Measurements from ENCODE around the gene FLRT2. TPM values are rescaled to one million over a fixed set of nuclear protein-coding genes. Genes with fewer than 3 reads are reported as not detected.

Gene FLRT2
- total RNA-seq, 4 donors from 2014 or later = 2.2 to 7.1 (median 5.4) TPM

DNA sequence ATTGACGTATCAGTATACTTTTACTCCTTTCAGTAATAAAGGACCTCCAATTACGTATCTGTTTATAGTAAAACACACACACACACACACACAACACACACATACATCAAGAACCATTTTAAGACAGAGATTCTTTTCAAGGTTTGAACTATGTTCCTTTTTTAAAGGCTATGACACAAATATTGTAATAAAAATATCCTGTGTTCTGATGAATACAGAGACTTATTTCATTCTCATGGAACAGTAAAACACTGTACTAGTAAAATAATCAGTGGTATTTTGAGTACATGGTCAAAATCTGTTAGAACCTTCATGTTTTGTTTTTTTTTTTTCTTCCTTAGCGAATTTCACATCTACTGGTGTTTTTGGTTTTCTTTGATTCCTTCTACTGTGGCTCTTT lies 7.6 kb downstream of the FLRT2 start:
- Histone ChIP-seq H3K36me3 (no peaks in the 10 kb centered on the region), H3K27ac (peak overlapping the region; percentile 83 to 91 (median 90)), H3K9me3 (no peaks in the 10 kb centered on the region), H3K4me1 (peaks cover 28 to 32% of the 10 kb centered on the region in 2 donors), H3K27me3 (peaks cover 0 to 2% (median 0%) of the 10 kb centered on the region in 3 donors), H3K4me3 (no peak overlapping the region)
- no peak for DNase-seq
- TF ChIP-seq, protein P1, sequence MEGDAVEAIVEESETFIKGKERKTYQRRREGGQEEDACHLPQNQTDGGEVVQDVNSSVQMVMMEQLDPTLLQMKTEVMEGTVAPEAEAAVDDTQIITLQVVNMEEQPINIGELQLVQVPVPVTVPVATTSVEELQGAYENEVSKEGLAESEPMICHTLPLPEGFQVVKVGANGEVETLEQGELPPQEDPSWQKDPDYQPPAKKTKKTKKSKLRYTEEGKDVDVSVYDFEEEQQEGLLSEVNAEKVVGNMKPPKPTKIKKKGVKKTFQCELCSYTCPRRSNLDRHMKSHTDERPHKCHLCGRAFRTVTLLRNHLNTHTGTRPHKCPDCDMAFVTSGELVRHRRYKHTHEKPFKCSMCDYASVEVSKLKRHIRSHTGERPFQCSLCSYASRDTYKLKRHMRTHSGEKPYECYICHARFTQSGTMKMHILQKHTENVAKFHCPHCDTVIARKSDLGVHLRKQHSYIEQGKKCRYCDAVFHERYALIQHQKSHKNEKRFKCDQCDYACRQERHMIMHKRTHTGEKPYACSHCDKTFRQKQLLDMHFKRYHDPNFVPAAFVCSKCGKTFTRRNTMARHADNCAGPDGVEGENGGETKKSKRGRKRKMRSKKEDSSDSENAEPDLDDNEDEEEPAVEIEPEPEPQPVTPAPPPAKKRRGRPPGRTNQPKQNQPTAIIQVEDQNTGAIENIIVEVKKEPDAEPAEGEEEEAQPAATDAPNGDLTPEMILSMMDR (IDR thresholded peaks at IDR 0.05 in 4 of 5, conservative IDR thresholded peaks at IDR 0.05 in 1 of 5) = no peak
- no peak for TF ChIP-seq POLR2A (IDR thresholded peaks at IDR 0.05)
- intact Hi-C loops (cut with DNase I; ENCODE audit: low total_unique reads) = no loop called here
- no peak for ATAC-seq
- in situ Hi-C loops (cut with MboI; ENCODE audit: low sequenced_read_pairs in 4 of 4) = loop anchor here in 1 of 4 donors (10.0 kb wide), 1 partner anchor 77 kb away; no protein-coding TSS in a partner anchor

DNA sequence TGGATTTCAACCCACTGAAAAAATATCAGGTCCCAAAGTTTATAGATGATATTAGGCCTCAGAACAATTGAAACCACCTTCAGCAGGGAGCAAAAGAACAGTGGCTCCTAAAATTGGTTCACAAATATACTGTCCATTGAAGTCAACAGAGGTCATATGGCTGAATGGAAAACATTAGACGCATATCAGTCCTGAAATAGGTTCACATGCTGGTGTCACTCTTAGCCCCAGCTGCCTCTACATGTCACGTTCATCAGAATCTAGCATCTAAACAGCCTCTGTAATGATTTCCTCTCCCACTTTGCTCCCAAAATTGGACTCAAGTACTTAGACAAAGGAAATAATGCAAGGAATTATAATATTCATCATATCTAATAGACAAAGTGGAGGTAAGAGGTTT lies 8.7 kb downstream of the FLRT2 start:
- Histone ChIP-seq H3K9me3 (no peaks in the 10 kb centered on the region), H3K27ac (peak overlapping the region; percentile 83 to 91 (median 90)), H3K4me1 (peaks cover 28 to 32% of the 10 kb centered on the region in 2 donors), H3K36me3 (no peaks in the 10 kb centered on the region), H3K4me3 (peak overlapping the region in 2 of 4 donors; percentile 13 to 24), H3K27me3 (no peaks in the 10 kb centered on the region)
- TF ChIP-seq, protein P1 (IDR thresholded peaks at IDR 0.05 in 4 of 5, conservative IDR thresholded peaks at IDR 0.05 in 1 of 5) = no peak
- peak in 1 of 2 donors; percentile 53 for TF ChIP-seq POLR2A (IDR thresholded peaks at IDR 0.05)
- in situ Hi-C loops (cut with MboI; ENCODE audit: low sequenced_read_pairs in 4 of 4) (loop anchor here in 1 of 4 donors (10.0 kb wide), 1 partner anchor 76 kb away; no protein-coding TSS in a partner anchor), intact Hi-C loops (cut with DNase I; ENCODE audit: low total_unique reads) (loop anchor here (2.0 kb wide), 1 partner anchor 34 kb away; no protein-coding TSS in a partner anchor)
- ATAC-seq (peak; percentile 69 to 76), DNase-seq (peak; percentile 37 to 51)

DNA sequence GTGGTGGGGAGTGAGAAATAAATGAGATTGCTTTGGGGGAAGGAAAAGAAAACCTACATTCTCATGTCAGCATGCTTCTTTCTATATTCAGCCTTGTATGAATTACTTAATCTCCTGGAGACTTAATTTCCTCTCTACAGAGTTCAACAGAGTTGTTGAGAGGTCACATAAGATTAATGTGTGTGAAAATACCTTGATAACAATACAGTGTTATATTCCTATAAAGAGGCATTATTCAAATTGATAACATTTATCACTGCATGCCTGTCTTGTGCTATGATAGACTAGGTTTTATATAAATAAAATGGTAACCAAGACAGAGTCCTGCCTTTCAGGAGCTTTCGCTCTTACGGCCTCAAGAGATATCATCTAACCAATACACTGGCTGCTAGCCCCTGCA lies 9.6 kb downstream of the FLRT2 start:
- peak overlapping the region in 2 of 4 donors; percentile 4 to 24 for H3K4me3 ChIP-seq
- DNase-seq = no peak
- TF ChIP-seq POLR2A (IDR thresholded peaks at IDR 0.05) = no peak
- TF ChIP-seq, protein P1 (IDR thresholded peaks at IDR 0.05 in 4 of 5, conservative IDR thresholded peaks at IDR 0.05 in 1 of 5) = no peak

DNA sequence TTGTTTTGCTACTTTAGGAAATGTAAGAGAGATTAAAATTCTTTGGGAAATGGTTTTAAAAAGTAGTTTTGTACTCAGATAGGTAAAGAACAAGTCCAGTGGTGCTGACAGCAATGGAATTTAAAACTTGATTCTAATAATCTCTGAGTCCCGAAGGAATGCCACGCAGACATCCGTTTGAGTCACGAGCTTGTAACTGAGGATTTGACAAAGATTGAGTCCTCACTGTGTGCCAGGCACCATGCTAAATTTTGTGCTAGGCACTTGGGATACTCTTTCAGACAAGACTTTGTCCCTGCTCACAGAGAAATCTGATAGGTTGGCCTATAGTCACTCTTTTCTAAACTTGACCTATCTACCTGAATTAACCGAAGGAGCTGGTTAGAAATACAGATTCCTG lies 12.7 kb downstream of the FLRT2 start:
- intact Hi-C loops (cut with DNase I; ENCODE audit: low total_unique reads) (no loop called here), in situ Hi-C loops (cut with MboI; ENCODE audit: low sequenced_read_pairs in 4 of 4) (no loop called here)
- Histone ChIP-seq H3K4me3 (no peak overlapping the region), H3K9me3 (no peaks in the 10 kb centered on the region), H3K27ac (peak overlapping the region; percentile 83 to 91 (median 90)), H3K36me3 (no peaks in the 10 kb centered on the region), H3K4me1 (peaks cover 25 to 40% of the 10 kb centered on the region in 2 donors), H3K27me3 (no peaks in the 10 kb centered on the region)
- TF ChIP-seq POLR2A (IDR thresholded peaks at IDR 0.05) = no peak
- TF ChIP-seq, protein P1 (IDR thresholded peaks at IDR 0.05 in 4 of 5, conservative IDR thresholded peaks at IDR 0.05 in 1 of 5) = no peak
- ATAC-seq (peak; percentile 40 to 67), DNase-seq (peak in 1 of 2 donors; percentile 56)

More for the DNA sequence above, 9.6 kb downstream of the FLRT2 start:
- in situ Hi-C loops (cut with MboI; ENCODE audit: low sequenced_read_pairs in 4 of 4) (loop anchor here in 1 of 4 donors (10.0 kb wide), 1 partner anchor 75 kb away; no protein-coding TSS in a partner anchor), intact Hi-C loops (cut with DNase I; ENCODE audit: low total_unique reads) (loop anchor here (2.0 kb wide), 1 partner anchor 33 kb away; no protein-coding TSS in a partner anchor)
- no peaks in the 10 kb centered on the region for H3K27me3 ChIP-seq
- peak overlapping the region; percentile 83 to 91 (median 90) for H3K27ac ChIP-seq
- H3K9me3 ChIP-seq = no peaks in the 10 kb centered on the region
- H3K4me1 ChIP-seq = peaks cover 32% of the 10 kb centered on the region in 2 donors
- no peaks in the 10 kb centered on the region for H3K36me3 ChIP-seq
- no peak for ATAC-seq
